Natural killer cell (primary cell): ENCODE measurements around the gene RFXAP. TPM values are rescaled to one million over a fixed set of nuclear protein-coding genes. Genes with fewer than 3 reads are reported as not detected.
A peak's percentile ranks its signal among the peaks of the same experiment; 100 is the strongest.

ENCODE experiments used
- ATAC-seq, 3 donors: fragments of 150-1000 bp in 2 of 3; fragments of 200-7000 bp in 1 of 3; cut with Tn5 transposase; 1 replicate in 1 of 3; 2 replicates in 2 of 3; pipeline ENCODE4 v1.10.0; 2021; ENCODE audit warnings: mild to moderate bottlenecking in 2 of 3, moderate library complexity in 2 of 3
- DNase-seq, 2 donors: peaks; one replicate each; pipeline versions ENCODE4 v3.0.0 to v3.0.0-alpha.2; 2013 to 2021; ENCODE audit warnings: mixed read lengths in 1 of 2
- H3K27ac ChIP-seq: one replicate; pipeline ENCODE4 v1.5.1; 2013; ENCODE audit warnings: mild to moderate bottlenecking, low read length
- H3K27me3 ChIP-seq: one replicate; pipeline ENCODE4 v1.6.1; 2013; ENCODE audit warnings: low read length; ENCODE audit not compliant: control insufficient read depth, insufficient read depth
- H3K36me3 ChIP-seq: one replicate; pipeline ENCODE4 v1.6.1; 2013; ENCODE audit warnings: low read length; ENCODE audit not compliant: control insufficient read depth, insufficient read depth
- H3K4me1 ChIP-seq: one replicate; pipeline ENCODE4 v1.6.1; 2013; ENCODE audit warnings: low read length; ENCODE audit not compliant: control insufficient read depth, insufficient read depth
- H3K4me3 ChIP-seq: one replicate; pipeline ENCODE4 v1.5.1; 2013; ENCODE audit warnings: low read length
- H3K9me3 ChIP-seq: one replicate; pipeline ENCODE4 v1.6.1; 2013; ENCODE audit warnings: low read length; ENCODE audit not compliant: control insufficient read depth, insufficient read depth
- H3K27ac Mint-ChIP-seq, 2 donors: one replicate each; pipeline ENCODE4 v1.8.0; 2022; ENCODE audit warnings: mild to moderate bottlenecking in 2 of 2, mixed read lengths in 2 of 2, moderate library complexity in 1 of 2
- H3K27me3 Mint-ChIP-seq, 2 donors: one replicate each; pipeline ENCODE4 v1.8.0; 2022; ENCODE audit warnings: low read depth in 2 of 2, mixed read lengths in 2 of 2
- H3K36me3 Mint-ChIP-seq: one replicate; pipeline ENCODE4 v1.8.0; 2022; ENCODE audit warnings: mixed read lengths
- H3K4me1 Mint-ChIP-seq, 2 donors: one replicate each; pipeline ENCODE4 v1.8.0; 2022; ENCODE audit warnings: mixed read lengths in 2 of 2
- H3K4me3 Mint-ChIP-seq: one replicate; pipeline ENCODE4 v1.8.0; 2022; ENCODE audit warnings: mild to moderate bottlenecking, moderate library complexity, mixed read lengths
- H3K9me3 Mint-ChIP-seq, 2 donors: one replicate each; pipeline ENCODE4 v1.8.0; 2022; ENCODE audit warnings: mixed read lengths in 2 of 2
- WGBS: methylation state at CpG from one replicate; pipeline ENCODE4 v1.1.7; 2013; ENCODE audit warnings: missing lambda C conversion rate; ENCODE audit not compliant: insufficient coverage; 5-methylcytosine and 5-hydroxymethylcytosine counted together
- intact Hi-C: fragments of 100-400 bp; cut with micrococcal nuclease; formaldehyde crosslinking; loops from one replicate; pipeline ENCODE4 v1.14.2; 2022
- total RNA-seq, 4 donors: library from RNA; stranded (reverse); fragments of 120-200 nt in 1 of 4; gene quantifications; one replicate each; pipeline versions ENCODE4 v1.2.3 to v1.2.4, GENCODE V29; 2013 to 2022
- TF ChIP-seq, protein P1 (sequence below): fragments of 200-600 bp; IDR thresholded peaks from one replicate; pipeline ENCODE4 v1.8.0; 2022; ENCODE audit warnings: antibody characterized with exemption

RFXAP gene
- total RNA-seq, 3 donors from 2014 or later (not counting 1 experiment from before 2014, with no cell fraction given): 6.0 to 13.3 (median 11.3) TPM

DNA sequence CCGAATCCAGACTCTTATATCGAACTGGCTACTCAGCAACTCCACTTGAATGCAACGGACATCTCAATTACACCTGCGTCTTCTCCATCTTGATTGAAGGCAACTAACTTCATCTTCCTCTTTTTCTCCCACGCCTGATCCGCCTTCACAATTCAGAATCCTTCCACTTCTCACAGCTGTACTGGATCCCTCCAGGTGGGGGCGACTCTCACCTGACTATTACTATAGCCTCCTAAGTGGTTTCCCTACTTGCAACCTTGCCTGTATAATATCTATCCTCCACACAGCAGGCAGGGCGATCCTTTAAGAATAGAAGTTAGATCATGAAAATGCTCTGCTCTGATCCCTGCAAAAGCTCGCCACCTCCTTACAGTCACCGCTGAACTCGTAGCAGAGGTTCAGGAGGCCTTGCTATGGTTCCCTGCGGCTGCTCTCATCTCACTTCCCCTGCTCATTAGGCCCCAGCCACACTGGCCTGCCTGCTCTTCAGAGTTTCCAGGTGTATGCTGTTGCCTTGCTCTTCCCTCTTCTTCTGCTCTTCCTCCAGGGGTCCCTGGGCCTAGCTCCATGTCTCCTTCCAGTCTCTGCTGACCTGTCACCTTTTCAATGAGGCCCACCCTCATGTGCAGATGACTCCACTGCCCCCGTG, 31.9 kb downstream of the RFXAP start:
- Mint-ChIP-seq H3K9me3 (no peaks in the 10 kb centered on the region), H3K36me3 (no peaks in the 10 kb centered on the region), H3K27me3 (peaks cover 10 to 12% of the 10 kb centered on the region in 2 donors), H3K4me3 (no peak overlapping the region), H3K27ac (no peak overlapping the region), H3K4me1 (no peaks in the 10 kb centered on the region)
- no peak for DNase-seq
- WGBS: 85% methylated on average over 13 of the region's 13 CpGs
- intact Hi-C loops: no loop called here
- TF ChIP-seq, protein P1, sequence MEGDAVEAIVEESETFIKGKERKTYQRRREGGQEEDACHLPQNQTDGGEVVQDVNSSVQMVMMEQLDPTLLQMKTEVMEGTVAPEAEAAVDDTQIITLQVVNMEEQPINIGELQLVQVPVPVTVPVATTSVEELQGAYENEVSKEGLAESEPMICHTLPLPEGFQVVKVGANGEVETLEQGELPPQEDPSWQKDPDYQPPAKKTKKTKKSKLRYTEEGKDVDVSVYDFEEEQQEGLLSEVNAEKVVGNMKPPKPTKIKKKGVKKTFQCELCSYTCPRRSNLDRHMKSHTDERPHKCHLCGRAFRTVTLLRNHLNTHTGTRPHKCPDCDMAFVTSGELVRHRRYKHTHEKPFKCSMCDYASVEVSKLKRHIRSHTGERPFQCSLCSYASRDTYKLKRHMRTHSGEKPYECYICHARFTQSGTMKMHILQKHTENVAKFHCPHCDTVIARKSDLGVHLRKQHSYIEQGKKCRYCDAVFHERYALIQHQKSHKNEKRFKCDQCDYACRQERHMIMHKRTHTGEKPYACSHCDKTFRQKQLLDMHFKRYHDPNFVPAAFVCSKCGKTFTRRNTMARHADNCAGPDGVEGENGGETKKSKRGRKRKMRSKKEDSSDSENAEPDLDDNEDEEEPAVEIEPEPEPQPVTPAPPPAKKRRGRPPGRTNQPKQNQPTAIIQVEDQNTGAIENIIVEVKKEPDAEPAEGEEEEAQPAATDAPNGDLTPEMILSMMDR: no peak
- Histone ChIP-seq H3K4me3 (no peak overlapping the region), H3K36me3 (no peaks in the 10 kb centered on the region), H3K9me3 (no peaks in the 10 kb centered on the region), H3K4me1 (no peaks in the 10 kb centered on the region), H3K27me3 (no peaks in the 10 kb centered on the region), H3K27ac (no peak overlapping the region)
- ATAC-seq: no peak

DNA sequence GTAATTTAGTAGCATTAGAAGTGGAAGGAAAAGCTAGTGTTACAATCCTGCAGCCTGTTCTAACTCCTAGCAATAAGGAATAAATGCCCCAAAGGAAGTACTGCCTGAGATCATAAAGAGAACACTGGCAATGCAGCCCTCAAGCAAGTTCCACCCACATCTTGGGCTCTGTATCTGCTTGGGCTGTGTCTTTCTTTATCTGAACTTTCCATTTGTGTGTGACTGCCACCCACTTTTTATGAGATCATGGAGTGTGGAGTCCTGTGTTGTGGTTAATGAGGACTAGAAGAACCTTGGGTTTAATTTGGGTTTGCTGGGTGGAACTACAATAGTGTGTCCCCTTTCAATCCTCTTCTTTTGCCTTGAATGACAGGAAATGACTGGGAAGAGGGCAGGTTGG, 38.2 kb downstream of the RFXAP start:
- no peak overlapping the region for H3K4me3 Mint-ChIP-seq
- DNase-seq: no peak
- H3K9me3 ChIP-seq: no peaks in the 10 kb centered on the region
- H3K27me3 Mint-ChIP-seq: peaks cover 0 to 6% of the 10 kb centered on the region in 2 donors
- no peaks in the 10 kb centered on the region for H3K27me3 ChIP-seq
- intact Hi-C loops: no loop called here
- H3K36me3 Mint-ChIP-seq: no peaks in the 10 kb centered on the region
- no peaks in the 10 kb centered on the region for H3K4me1 Mint-ChIP-seq
- TF ChIP-seq, protein P1: no peak
- no peak overlapping the region for H3K27ac ChIP-seq
- H3K4me1 ChIP-seq: no peaks in the 10 kb centered on the region
- H3K27ac Mint-ChIP-seq: no peak overlapping the region
- ATAC-seq: no peak
- no peak overlapping the region for H3K4me3 ChIP-seq
- H3K9me3 Mint-ChIP-seq: no peaks in the 10 kb centered on the region
- no peaks in the 10 kb centered on the region for H3K36me3 ChIP-seq

DNA sequence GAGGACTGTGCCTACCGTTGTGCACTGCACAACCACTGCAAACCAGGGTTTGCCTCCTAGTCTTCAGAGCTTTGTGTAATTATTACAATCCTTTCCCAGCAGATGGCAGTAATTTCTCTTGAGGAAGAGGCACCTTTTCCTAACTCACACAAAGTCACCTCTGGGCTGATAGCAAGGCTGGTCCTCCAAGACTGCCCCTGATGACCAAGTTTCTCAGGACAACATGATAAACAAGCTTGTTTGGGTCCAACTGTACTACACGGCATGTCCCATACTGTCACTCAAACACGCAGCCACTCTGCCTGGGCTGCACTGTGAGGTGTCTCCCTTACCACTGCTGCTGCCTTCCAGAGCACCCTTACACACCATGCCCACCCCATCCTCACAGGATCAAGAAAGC, 39.3 kb downstream of the RFXAP start:
- TF ChIP-seq, protein P1: no peak
- Mint-ChIP-seq H3K4me3 (no peak overlapping the region), H3K9me3 (no peaks in the 10 kb centered on the region), H3K4me1 (no peaks in the 10 kb centered on the region), H3K27ac (no peak overlapping the region), H3K27me3 (peaks cover under 1 to 6% of the 10 kb centered on the region in 2 donors), H3K36me3 (no peaks in the 10 kb centered on the region)
- no peak overlapping the region for H3K27ac ChIP-seq
- H3K4me3 ChIP-seq: no peak overlapping the region
- no peaks in the 10 kb centered on the region for H3K4me1 ChIP-seq
- WGBS: 46% methylated on average over 3 of the region's 3 CpGs
- no peaks in the 10 kb centered on the region for H3K9me3 ChIP-seq
- intact Hi-C loops: no loop called here
- ATAC-seq: no peak
- DNase-seq: peak in 1 of 2 donors; percentile 16
- no peaks in the 10 kb centered on the region for H3K27me3 ChIP-seq
- H3K36me3 ChIP-seq: no peaks in the 10 kb centered on the region

DNA sequence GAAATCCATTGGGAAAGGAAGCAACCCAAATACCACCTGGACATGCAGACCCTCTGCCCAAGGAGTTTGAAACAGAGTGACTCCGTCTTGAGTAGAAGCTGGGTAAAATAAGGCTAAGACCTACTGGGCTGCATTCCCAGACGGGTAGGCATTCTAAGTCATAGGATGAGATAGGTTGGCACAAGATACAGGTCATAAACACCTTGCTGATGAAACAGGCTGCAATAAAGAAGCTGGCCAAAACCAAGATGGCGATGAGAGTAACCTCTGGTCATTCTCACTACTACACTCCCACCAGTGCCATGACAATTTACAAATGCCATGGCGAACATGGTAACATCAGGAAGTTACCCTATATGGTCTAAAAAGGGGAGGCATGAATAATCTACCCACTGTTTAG, 40.2 kb downstream of the RFXAP start:
- Mint-ChIP-seq H3K27me3 (peaks cover 5 to 10% of the 10 kb centered on the region in 2 donors), H3K27ac (no peak overlapping the region), H3K36me3 (no peaks in the 10 kb centered on the region), H3K4me3 (no peak overlapping the region), H3K9me3 (no peaks in the 10 kb centered on the region), H3K4me1 (no peaks in the 10 kb centered on the region)
- TF ChIP-seq, protein P1: no peak
- 85% methylated on average over 4 of the region's 4 CpGs for WGBS
- Histone ChIP-seq H3K36me3 (no peaks in the 10 kb centered on the region), H3K4me1 (no peaks in the 10 kb centered on the region), H3K27ac (no peak overlapping the region), H3K9me3 (no peaks in the 10 kb centered on the region), H3K4me3 (no peak overlapping the region), H3K27me3 (no peaks in the 10 kb centered on the region)
- intact Hi-C loops: no loop called here
- no peak for ATAC-seq
- no peak for DNase-seq
